Keratinocyte (primary cell): ENCODE measurements around the gene ENTREP1. TPM values are rescaled to one million over a fixed set of nuclear protein-coding genes. Genes with fewer than 3 reads are reported as not detected.

Source experiments
- DNase-seq: peaks from one replicate; pipeline ENCODE4 v3.0.0-alpha.2; 2011; ENCODE audit warnings: low read depth, missing footprints, low spot score
- FAIRE-seq: peaks from 2 replicates; lab custom pipeline; 2011; peaks lifted over from hg19 to GRCh38; lab: Jason Lieb, UNC
- H2AFZ ChIP-seq: 2 replicates; pipeline ENCODE4 v1.6.0; 2012; ENCODE audit warnings: low read length, control low read depth, inconsistent platforms; ENCODE audit not compliant: control insufficient read depth
- H3K27ac ChIP-seq: 2 replicates; pipeline ENCODE4 v1.5.1; 2011; ENCODE audit warnings: low read length; ENCODE audit not compliant: control insufficient read depth, insufficient read depth
- H3K27me3 ChIP-seq: 3 replicates; pipeline ENCODE4 v1.6.0; 2011; ENCODE audit warnings: low read length; ENCODE audit not compliant: control insufficient read depth, insufficient read depth; ENCODE audit errors: extremely low read depth
- H3K36me3 ChIP-seq, 2 experiments: 2 replicates in 1 of 2; 3 replicates in 1 of 2; pipeline ENCODE4 v1.5.1; 2011; ENCODE audit warnings: low read length in 2 of 2, mild to moderate bottlenecking in 1 of 2; ENCODE audit not compliant: control insufficient read depth in 2 of 2, insufficient read depth in 2 of 2; ENCODE audit errors: extremely low read depth in 1 of 2
- H3K4me1 ChIP-seq: 3 replicates; pipeline ENCODE4 v1.5.1; 2011; ENCODE audit warnings: low read length; ENCODE audit not compliant: control insufficient read depth, insufficient read depth; ENCODE audit errors: extremely low read depth
- H3K4me2 ChIP-seq: 3 replicates; pipeline ENCODE4 v1.6.0; 2011; ENCODE audit warnings: low read depth, low read length; ENCODE audit not compliant: control insufficient read depth, insufficient read depth; ENCODE audit errors: extremely low read depth
- H3K4me3 ChIP-seq, 3 experiments: fragments of 200-600 bp in 1 of 3; sonication (generic) in 1 of 3; 2 replicates in 2 of 3; 3 replicates in 1 of 3; pipeline ENCODE4 v1.5.1; 2011 to 2016; ENCODE audit warnings: low read length in 3 of 3, mild to moderate bottlenecking in 3 of 3, control low read depth in 2 of 3, inconsistent platforms in 1 of 3, low read depth in 1 of 3, mixed read lengths in 1 of 3, mixed run types in 1 of 3, moderate library complexity in 1 of 3; ENCODE audit not compliant: control insufficient read depth in 2 of 3, insufficient read depth in 2 of 3; ENCODE audit errors: extremely low read depth in 1 of 3
- H3K79me2 ChIP-seq: 2 replicates; pipeline ENCODE4 v1.6.0; 2012; ENCODE audit warnings: low read length; ENCODE audit not compliant: control insufficient read depth, insufficient read depth
- H3K9ac ChIP-seq: 3 replicates; pipeline ENCODE4 v1.6.0; 2011; ENCODE audit warnings: low read length; ENCODE audit not compliant: control insufficient read depth, insufficient read depth; ENCODE audit errors: extremely low read depth
- H3K9me1 ChIP-seq: 3 replicates; pipeline ENCODE4 v1.6.0; 2011; ENCODE audit warnings: low read length; ENCODE audit not compliant: control insufficient read depth, insufficient read depth; ENCODE audit errors: extremely low read depth
- H3K9me3 ChIP-seq: 2 replicates; pipeline ENCODE4 v1.5.1; 2012; ENCODE audit warnings: low read depth, low read length; ENCODE audit not compliant: control insufficient read depth
- H4K20me1 ChIP-seq: 3 replicates; pipeline ENCODE4 v1.6.0; 2011; ENCODE audit warnings: low read length; ENCODE audit not compliant: control insufficient read depth, insufficient read depth; ENCODE audit errors: extremely low read depth
- EZH2 ChIP-seq: IDR thresholded peaks from one replicate; pipeline ENCODE4 v1.6.1; 2012; ENCODE audit warnings: inconsistent platforms, mild to moderate bottlenecking, low read length, moderate library complexity
- dilution Hi-C: fragments of 300-500 bp; cut with MboI; formaldehyde crosslinking; loops from one replicate; pipeline ENCODE4 v1.7.0; 2020; ENCODE audit warnings: low sequenced_read_pairs; ENCODE audit not compliant: extremely low pct_ligation_motif_present
- polyA plus RNA-seq, 5 experiments: library from polyadenylated mRNA; depleted of rRNA in 3 of 5; stranded (reverse) in 3 of 5; stranded (forward) in 1 of 5; unstranded in 1 of 5; fragments of >200 nt; gene quantifications; 1 replicate in 1 of 5; 2 replicates in 3 of 5; 3 replicates in 1 of 5; pipeline versions ENCODE4 v1.2.1 to v1.2.3, GENCODE V29; 2011 to 2012; ENCODE audit warnings: missing spikeins in 2 of 5, low read depth in 1 of 5, low replicate concordance in 1 of 5
- TF ChIP-seq, protein P1 (sequence below), 3 experiments: IDR thresholded peaks in 1 of 3; conservative IDR thresholded peaks in 1 of 3; optimal IDR thresholded peaks in 1 of 3; 2 replicates in 2 of 3; 3 replicates in 1 of 3; pipeline versions ENCODE3 to v1.5.1; 2011; ENCODE audit warnings: low read length in 3 of 3, mild to moderate bottlenecking in 3 of 3, moderate library complexity in 2 of 3, control low read depth in 1 of 3, inconsistent platforms in 1 of 3; ENCODE audit not compliant: insufficient read depth in 2 of 3; ENCODE audit errors: extremely low read depth in 1 of 3

The ENTREP1 gene
- polyA plus RNA-seq, 1 donor (not counting 4 experiments of a cell fraction or from before 2014, with no cell fraction given): 0.52 TPM

DNA sequence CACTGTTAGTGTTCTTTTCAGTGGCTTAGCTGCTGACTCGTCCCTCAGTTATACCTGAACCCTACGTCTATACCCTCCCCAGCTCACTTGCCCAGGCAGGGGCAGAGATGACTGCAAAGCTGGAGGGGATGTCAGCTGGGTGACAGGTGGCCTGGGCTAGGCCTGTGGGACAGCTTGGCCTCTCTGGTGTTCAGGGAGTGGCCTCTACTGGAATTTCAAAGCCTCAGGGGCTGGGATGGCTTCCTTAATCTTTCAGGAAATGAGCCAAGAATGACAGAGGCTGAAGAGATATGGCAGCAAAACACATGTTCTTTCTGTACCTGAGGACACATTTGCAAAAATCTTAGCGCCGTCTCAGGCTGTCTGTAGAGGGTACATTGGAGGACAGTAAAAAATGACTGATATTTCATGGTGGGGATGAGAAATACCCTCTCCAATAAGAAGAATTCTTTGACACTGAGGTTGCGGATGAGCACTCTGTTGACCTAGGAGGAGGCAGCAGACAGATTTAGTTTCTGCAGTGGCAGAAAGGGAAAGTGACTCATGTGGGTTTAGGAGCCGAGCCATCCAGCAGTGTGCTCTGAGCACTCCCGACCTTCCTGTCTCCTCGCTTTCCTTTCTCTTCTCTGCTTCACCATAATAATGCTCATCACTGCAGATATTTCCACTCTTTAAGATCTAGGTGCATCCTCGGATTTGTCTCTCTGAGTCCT, 54.4 kb downstream of the ENTREP1 start:
- Histone ChIP-seq H3K9me1 (no peaks in the 10 kb centered on the region), H3K27me3 (no peaks in the 10 kb centered on the region), H4K20me1 (no peaks in the 10 kb centered on the region), H3K36me3 (no peaks in the 10 kb centered on the region), H3K9ac (no peak overlapping the region), H3K4me2 (peak overlapping the region; percentile 79), H3K9me3 (no peaks in the 10 kb centered on the region), H2AFZ (peak overlapping the region; percentile 64), H3K4me3 (peak overlapping the region in 2 of 3 experiments; percentile 16 to 36), H3K79me2 (no peaks in the 10 kb centered on the region), H3K27ac (no peak overlapping the region), H3K4me1 (peaks cover 35% of the 10 kb centered on the region)
- dilution Hi-C loops: no loop called here
- DNase-seq: peak; percentile 32
- peak; percentile 97 for FAIRE-seq
- TF ChIP-seq, protein P1, sequence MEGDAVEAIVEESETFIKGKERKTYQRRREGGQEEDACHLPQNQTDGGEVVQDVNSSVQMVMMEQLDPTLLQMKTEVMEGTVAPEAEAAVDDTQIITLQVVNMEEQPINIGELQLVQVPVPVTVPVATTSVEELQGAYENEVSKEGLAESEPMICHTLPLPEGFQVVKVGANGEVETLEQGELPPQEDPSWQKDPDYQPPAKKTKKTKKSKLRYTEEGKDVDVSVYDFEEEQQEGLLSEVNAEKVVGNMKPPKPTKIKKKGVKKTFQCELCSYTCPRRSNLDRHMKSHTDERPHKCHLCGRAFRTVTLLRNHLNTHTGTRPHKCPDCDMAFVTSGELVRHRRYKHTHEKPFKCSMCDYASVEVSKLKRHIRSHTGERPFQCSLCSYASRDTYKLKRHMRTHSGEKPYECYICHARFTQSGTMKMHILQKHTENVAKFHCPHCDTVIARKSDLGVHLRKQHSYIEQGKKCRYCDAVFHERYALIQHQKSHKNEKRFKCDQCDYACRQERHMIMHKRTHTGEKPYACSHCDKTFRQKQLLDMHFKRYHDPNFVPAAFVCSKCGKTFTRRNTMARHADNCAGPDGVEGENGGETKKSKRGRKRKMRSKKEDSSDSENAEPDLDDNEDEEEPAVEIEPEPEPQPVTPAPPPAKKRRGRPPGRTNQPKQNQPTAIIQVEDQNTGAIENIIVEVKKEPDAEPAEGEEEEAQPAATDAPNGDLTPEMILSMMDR (optimal IDR thresholded peaks at IDR 0.05 in 1 of 3, IDR thresholded peaks at IDR 0.05 in 1 of 3, conservative IDR thresholded peaks at IDR 0.05 in 1 of 3; ENCODE audit: extremely low read depth in 1 of 3, insufficient read depth in 2 of 3, low read length in 3 of 3): no peak
- TF ChIP-seq EZH2: no peak

DNA sequence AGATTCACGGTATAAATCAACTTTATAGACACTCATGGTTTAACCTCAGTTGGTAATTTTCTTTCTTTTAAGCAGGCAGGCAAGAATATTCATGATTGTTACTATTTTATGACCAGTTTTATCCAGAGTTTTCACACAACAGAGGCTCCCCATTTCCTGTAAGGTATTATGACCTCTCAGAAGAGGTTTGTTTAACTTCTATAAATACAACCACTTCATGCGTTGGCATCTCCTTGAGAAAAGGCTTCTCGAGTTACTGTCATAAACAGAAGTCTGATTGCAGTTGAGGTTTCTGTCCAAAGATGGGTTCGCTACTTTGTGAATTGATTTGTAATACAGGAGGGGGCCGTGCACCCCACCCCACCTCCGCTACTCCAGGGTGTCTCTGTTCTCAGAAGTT, 55.3 kb downstream of the ENTREP1 start:
- no peak for TF ChIP-seq EZH2
- TF ChIP-seq, protein P1 (optimal IDR thresholded peaks at IDR 0.05 in 1 of 3, IDR thresholded peaks at IDR 0.05 in 1 of 3, conservative IDR thresholded peaks at IDR 0.05 in 1 of 3; ENCODE audit: extremely low read depth in 1 of 3, insufficient read depth in 2 of 3, low read length in 3 of 3): no peak
- Histone ChIP-seq H3K79me2 (no peaks in the 10 kb centered on the region), H3K9me3 (no peaks in the 10 kb centered on the region), H3K9ac (no peak overlapping the region), H3K4me1 (peaks cover 32% of the 10 kb centered on the region), H3K4me2 (no peak overlapping the region), H4K20me1 (no peaks in the 10 kb centered on the region), H3K27me3 (no peaks in the 10 kb centered on the region), H3K36me3 (no peaks in the 10 kb centered on the region), H3K9me1 (no peaks in the 10 kb centered on the region), H3K4me3 (no peak overlapping the region), H2AFZ (no peak overlapping the region), H3K27ac (no peak overlapping the region)
- dilution Hi-C loops: no loop called here
- FAIRE-seq (no peak), DNase-seq (no peak)
